Measurements from ENCODE around the gene CENPL.
"Not testable (repeated sequence)": the region's sequence is repeated elsewhere in the genome, so short reads cannot be mapped to it uniquely, and the experiment has no call there.

GRCh38 chr1:173813654-173814053, 11.0 kb downstream of the CENPL start:
- not testable (repeated sequence) for TF ChIP-seq CTCF (IDR thresholded peaks at IDR 0.05; ENCODE audit: borderline replicate concordance, extremely low read depth, low read length, poor library complexity, severe bottlenecking); EZH2 (IDR thresholded peaks at IDR 0.05; ENCODE audit: borderline replicate concordance, low read depth, low read length, severe bottlenecking)

All from DND-41 (cell line).